ENCODE measurements around the gene LDLR.
"Not testable (repeated sequence)": the region's sequence is repeated elsewhere in the genome, so short reads cannot be mapped to it uniquely, and the experiment has no call there.

Gene LDLR

DNA sequence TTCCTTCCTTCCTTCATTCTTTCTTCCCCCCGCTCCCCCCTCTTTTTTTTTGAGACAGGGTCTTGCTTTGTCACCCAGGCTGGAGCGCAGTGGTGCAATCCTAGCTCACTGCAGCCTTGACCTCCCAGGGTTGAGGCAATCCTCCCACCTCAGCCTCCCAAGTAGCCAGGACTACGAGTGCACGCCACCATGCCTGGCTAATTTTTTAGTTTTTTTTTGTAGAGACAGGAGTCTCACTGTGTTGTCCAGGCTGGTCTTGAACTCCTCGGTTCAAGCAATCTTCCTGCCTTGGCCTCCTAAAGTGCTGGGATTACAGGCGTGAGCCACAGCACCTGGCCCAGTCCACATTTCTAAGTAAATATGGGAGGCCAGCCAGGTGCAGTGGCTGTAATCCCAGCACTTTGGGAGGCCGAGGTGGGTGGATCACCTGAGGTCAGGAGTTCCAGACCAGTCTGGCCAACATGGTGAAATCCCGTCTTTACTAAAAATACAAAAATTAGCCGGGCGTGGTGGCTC, 50.8 kb downstream of the LDLR start:
- peak overlapping the region; percentile 30 for H3K27ac Mint-ChIP-seq (ENCODE audit: low read depth)
- not testable (repeated sequence) for H3K9me3 Mint-ChIP-seq; H3K36me3 Mint-ChIP-seq (ENCODE audit: insufficient read depth); DNase-seq (ENCODE audit: low spot score in 2 of 2); ATAC-seq (replicated peaks; ENCODE audit: extremely low read depth, poor library complexity, severe bottlenecking); H3K4me1 Mint-ChIP-seq; H3K27me3 Mint-ChIP-seq; H3K4me3 Mint-ChIP-seq

DNA sequence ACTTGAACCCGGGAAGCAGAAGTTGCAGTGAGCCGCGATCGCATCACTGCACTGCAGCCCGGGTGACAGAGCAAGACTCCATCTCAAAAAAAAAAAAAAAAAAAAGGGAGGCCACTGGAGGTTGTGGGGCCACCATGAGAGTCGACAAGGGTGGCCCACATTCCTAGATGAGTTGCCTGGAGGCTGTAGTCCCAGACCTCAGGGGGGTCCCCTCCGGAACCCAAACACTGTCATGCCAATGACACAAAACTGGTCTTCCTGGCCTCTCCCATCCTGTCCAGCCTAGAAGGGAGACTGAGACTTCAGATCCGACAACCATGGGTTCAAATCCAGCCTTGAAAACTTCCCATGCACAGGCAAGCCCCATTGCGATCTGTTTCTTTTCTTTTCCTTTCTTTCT, 51.6 kb downstream of the LDLR start:
- Mint-ChIP-seq H3K27me3 (no peaks in the 10 kb centered on the region), H3K4me3 (no peak overlapping the region), H3K4me1 (peaks cover 8% of the 10 kb centered on the region), H3K9me3 (no peaks in the 10 kb centered on the region), H3K27ac (ENCODE audit: low read depth) (no peak overlapping the region), H3K36me3 (ENCODE audit: insufficient read depth) (no peaks in the 10 kb centered on the region)
- ATAC-seq (replicated peaks; ENCODE audit: extremely low read depth, poor library complexity, severe bottlenecking) (no peak), DNase-seq (ENCODE audit: low spot score in 2 of 2) (no peak)

DNA sequence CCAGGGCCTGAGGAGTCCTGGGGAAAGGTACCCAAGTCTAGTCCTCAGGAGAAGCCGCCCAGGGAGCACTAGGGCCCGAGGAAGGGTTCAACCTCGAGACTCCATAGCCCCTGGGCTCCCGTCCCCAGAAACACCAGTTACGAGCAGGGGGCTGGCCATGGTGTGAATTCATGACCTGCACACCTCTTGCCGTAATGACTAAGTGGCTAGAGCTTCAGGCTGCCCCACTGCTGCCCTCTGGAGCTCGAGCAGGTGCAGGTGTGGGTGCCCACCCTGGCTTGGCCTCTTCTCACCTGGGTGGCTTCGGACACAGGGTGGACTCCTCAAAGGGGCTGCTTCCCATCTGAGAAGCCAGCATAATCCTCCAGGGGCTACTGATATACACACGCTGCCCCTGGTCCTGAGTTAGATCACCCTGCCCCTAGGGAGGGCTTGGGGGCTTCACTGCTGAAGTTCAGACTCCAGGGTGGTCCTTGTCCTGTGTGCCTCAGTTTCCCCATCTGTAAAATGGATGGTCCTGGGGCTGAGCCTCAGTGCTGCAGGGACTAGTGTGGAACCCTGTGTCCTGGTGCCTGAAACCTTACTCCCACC, 52.8 kb downstream of the LDLR start:
- ATAC-seq (replicated peaks; ENCODE audit: extremely low read depth, poor library complexity, severe bottlenecking) (no peak), DNase-seq (ENCODE audit: low spot score in 2 of 2) (no peak)
- Mint-ChIP-seq H3K36me3 (ENCODE audit: insufficient read depth) (no peaks in the 10 kb centered on the region), H3K27me3 (no peaks in the 10 kb centered on the region), H3K9me3 (no peaks in the 10 kb centered on the region), H3K27ac (ENCODE audit: low read depth) (no peak overlapping the region), H3K4me3 (no peak overlapping the region), H3K4me1 (peaks cover 8% of the 10 kb centered on the region)

DNA sequence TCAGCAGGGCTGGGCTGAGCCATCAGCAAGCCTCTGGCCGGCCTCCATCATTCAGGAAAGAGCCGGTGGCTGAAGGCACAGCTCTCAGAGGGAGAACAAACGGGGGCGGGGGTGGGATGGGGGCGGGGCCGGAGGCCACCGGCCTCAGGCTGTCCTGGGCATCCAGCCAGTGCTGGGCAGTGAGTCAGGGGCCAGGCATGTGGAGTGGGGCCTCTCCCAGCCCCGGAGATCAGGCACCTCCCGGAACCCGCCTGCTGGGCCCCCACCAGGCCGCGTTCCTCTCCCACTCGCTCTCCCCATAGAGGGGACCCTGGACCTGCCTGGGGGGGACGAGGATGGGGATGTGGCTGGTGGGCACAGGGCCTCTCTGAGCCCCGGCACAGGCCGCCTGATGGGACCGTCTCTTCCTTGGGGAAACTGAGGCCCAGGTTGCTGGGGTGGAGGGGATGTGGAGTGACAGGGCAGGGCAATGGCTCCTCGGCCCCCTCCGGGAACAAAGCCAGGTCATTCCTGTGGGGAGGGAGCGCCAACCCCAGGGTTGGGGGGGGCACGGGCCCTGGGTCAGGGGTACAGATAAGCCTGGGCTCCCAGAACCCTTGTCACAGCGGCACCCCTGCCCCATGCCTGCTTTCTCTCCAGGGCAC, 53.4 kb downstream of the LDLR start:
- Mint-ChIP-seq H3K4me3 (no peak overlapping the region), H3K36me3 (ENCODE audit: insufficient read depth) (no peaks in the 10 kb centered on the region), H3K9me3 (no peaks in the 10 kb centered on the region), H3K27me3 (no peaks in the 10 kb centered on the region), H3K27ac (ENCODE audit: low read depth) (no peak overlapping the region), H3K4me1 (peaks cover 6% of the 10 kb centered on the region)
- no peak for ATAC-seq (replicated peaks; ENCODE audit: extremely low read depth, poor library complexity, severe bottlenecking)
- DNase-seq (ENCODE audit: low spot score in 2 of 2): no peak

DNA sequence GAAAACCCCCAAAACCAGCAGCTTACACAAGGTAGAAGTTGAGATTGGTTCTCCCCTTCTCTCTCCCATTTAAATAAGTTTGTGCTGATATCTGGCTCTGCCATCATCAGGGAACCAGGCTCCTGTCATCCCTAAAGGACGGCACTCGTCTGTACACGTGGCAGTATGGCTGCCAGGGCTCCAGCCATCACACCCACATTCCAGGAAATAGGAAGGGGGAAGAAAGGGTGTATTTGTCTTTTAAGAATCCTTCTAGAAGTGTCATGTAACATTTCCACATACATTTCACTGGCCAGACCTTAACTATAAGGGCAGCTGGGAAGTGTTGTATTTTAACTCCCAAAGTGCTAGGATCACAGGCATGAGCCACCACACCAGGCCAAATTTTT, 56.3 kb downstream of the LDLR start:
- Mint-ChIP-seq H3K4me1 (no peaks in the 10 kb centered on the region), H3K36me3 (ENCODE audit: insufficient read depth) (peaks cover 3% of the 10 kb centered on the region), H3K27ac (ENCODE audit: low read depth) (no peak overlapping the region), H3K4me3 (no peak overlapping the region), H3K27me3 (no peaks in the 10 kb centered on the region), H3K9me3 (no peaks in the 10 kb centered on the region)
- DNase-seq (ENCODE audit: low spot score in 2 of 2): no peak
- ATAC-seq (replicated peaks; ENCODE audit: extremely low read depth, poor library complexity, severe bottlenecking): no peak

DNA sequence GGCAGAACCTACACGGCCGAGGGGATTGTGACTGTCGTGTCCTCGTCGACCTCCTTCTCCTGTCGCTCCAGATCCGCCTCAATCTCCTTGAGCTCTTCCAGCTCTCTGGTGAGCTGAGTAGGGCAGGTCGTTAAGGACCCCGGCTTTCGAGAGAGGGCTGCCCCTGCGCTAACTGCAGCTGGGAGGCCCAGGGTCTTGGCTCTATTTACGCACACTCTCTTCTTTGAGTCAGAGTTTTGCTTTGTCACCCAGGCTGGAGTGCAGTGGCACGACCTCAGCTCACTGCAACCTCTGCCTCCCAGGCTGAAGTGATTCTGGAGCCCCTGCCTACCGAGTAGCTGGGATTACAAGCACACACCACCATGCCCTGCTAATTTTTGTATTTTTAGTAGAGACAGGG, 58.7 kb downstream of the LDLR start:
- DNase-seq (ENCODE audit: low spot score in 2 of 2): no peak
- peaks cover 3% of the 10 kb centered on the region for H3K36me3 Mint-ChIP-seq (ENCODE audit: insufficient read depth)
- no peaks in the 10 kb centered on the region for H3K27me3 Mint-ChIP-seq
- H3K27ac Mint-ChIP-seq (ENCODE audit: low read depth): no peak overlapping the region
- no peak overlapping the region for H3K4me3 Mint-ChIP-seq
- H3K4me1 Mint-ChIP-seq: no peaks in the 10 kb centered on the region
- H3K9me3 Mint-ChIP-seq: no peaks in the 10 kb centered on the region
- no peak for ATAC-seq (replicated peaks; ENCODE audit: extremely low read depth, poor library complexity, severe bottlenecking)

DNA sequence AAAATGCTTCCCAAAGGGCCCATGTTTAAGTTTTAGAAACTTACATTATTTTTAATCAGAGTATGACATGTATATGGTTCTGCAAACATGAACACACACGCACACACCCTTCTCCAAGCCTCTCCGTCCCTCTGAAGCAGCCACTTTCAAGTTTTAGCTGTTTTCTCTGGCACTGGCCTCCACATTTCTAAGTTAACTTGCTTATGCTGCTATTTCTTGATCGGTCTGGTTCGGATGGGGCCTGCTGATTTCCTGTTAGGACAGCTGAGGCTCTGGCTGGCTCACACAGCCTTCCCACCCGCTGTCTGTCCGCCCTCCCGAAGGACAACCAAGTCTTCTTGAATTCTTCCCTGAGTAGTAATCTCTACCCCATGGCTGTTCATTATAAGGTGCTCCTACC, 61.9 kb downstream of the LDLR start:
- DNase-seq (ENCODE audit: low spot score in 2 of 2): no peak
- Mint-ChIP-seq H3K9me3 (no peaks in the 10 kb centered on the region), H3K4me3 (no peak overlapping the region), H3K27me3 (no peaks in the 10 kb centered on the region), H3K4me1 (peaks cover 14% of the 10 kb centered on the region), H3K36me3 (ENCODE audit: insufficient read depth) (peaks cover 8% of the 10 kb centered on the region), H3K27ac (ENCODE audit: low read depth) (no peak overlapping the region)
- ATAC-seq (replicated peaks; ENCODE audit: extremely low read depth, poor library complexity, severe bottlenecking): no peak

DNA sequence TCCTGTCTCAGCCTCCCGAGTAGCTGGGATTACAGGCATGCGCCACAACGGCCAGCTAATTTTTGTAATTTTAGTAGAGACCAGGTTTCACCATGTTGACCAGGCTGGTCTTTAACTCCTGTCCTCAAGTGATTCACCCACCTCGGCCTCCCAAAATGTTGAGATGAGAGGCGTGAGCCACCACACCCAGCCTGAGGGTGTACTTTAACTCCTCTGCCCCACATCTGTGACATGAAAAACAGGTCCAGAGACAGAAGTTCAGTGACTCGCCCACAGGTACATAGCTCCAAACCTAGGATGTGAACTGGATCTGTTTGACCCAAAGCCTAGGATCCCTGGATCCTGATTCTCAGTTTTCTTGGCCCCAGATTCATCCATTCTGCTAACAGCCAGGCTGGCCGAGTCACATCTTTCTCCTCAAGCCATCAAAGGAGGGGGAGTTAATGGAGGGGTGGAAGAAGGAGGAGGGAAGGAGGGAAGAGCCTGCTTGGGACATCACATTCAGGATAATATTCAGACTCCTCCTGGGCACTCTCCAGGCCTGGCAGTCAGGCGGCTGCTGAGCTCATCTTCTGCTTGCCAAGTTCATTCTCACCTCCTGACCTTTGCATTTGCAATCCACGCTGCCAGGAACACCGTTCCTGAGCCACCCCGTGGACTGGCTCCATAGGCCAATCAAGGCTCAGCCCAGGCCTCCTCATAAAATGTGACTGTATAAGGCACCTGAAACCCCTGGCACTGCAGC, 63.2 kb downstream of the LDLR start:
- no peaks in the 10 kb centered on the region for H3K9me3 Mint-ChIP-seq
- peaks cover 8% of the 10 kb centered on the region for H3K36me3 Mint-ChIP-seq (ENCODE audit: insufficient read depth)
- peaks cover 14% of the 10 kb centered on the region for H3K4me1 Mint-ChIP-seq
- ATAC-seq (replicated peaks; ENCODE audit: extremely low read depth, poor library complexity, severe bottlenecking) (no peak), DNase-seq (ENCODE audit: low spot score in 2 of 2) (no peak)
- no peak overlapping the region for H3K4me3 Mint-ChIP-seq
- no peak overlapping the region for H3K27ac Mint-ChIP-seq (ENCODE audit: low read depth)
- H3K27me3 Mint-ChIP-seq: no peaks in the 10 kb centered on the region

DNA sequence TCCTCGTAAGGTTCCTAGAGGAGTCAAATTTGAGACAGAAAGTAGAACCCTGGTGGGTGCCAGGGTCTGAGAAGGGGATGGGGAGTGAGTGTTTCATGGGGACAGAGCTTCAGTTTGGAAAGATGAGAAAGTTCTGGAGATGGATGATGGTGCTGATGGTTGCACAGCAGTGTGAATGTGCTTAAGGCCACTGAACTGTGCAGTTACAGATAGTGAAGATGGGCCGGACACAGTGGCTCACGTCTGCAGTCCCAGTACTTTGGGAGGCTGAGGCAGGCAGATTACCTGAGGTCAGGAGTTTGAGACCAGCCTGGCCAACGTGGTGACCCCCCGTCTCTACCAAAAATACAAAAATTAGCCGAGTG, 65.4 kb downstream of the LDLR start:
- Mint-ChIP-seq H3K4me3 (peak overlapping the region; percentile 71), H3K4me1 (peaks cover 14% of the 10 kb centered on the region), H3K36me3 (ENCODE audit: insufficient read depth) (peaks cover 5% of the 10 kb centered on the region), H3K27me3 (no peaks in the 10 kb centered on the region), H3K27ac (ENCODE audit: low read depth) (peak overlapping the region; percentile 67), H3K9me3 (no peaks in the 10 kb centered on the region)
- DNase-seq (ENCODE audit: low spot score in 2 of 2) (no peak), ATAC-seq (replicated peaks; ENCODE audit: extremely low read depth, poor library complexity, severe bottlenecking) (no peak)

DNA sequence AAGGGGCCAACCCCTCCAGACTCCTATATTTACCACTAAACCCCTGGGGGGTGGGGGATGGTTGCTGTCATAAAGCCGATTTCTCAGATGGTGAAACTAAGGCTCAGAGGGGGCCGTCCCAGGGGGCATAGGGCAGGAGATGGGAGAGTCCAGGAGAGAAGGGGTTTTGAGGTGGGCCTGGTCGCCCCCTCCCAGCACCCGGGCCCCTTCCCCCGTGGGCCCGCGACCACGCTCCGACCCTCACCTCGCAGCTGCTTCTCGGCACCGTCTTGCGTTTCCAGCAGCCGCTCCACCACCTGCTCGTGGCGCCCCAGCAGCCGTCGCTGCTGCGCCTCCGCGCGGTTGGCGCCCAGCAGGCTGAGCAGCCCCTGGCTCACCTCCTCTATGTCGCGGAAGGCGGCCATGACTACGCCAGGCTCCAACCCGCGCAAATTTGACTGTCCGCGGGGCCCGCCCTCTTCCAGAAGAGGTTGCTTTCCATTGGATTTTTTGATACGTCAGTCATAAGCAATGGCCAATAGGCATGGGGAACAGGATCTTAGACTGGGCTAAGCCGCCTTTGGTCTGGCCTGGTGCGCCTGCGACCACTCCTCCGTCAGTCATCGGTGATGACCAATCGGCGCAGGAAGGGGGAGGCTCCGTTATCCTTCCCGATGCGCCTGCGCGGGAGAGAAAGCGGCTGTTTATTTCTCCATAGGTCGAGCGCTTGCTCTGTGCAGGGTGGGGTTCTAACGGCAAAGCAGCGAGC, 66.3 kb downstream of the LDLR start, which contains the start of gene SPC24:
Gene SPC24, minus strand, starts transcription at position 410 of the 748 bp plus-strand sequence. Its CDS starts 6 bp downstream, at position 404.
- Mint-ChIP-seq H3K27ac (ENCODE audit: low read depth) (peak within 1 kb of the TSS; percentile 79), H3K9me3 (no peaks in the 10 kb centered on the region), H3K4me1 (peaks cover 14% of the 10 kb centered on the region), H3K4me3 (peak within 1 kb of the TSS; percentile 71), H3K36me3 (ENCODE audit: insufficient read depth) (peaks cover 5% of the 10 kb centered on the region), H3K27me3 (no peaks in the 10 kb centered on the region)
- DNase-seq (ENCODE audit: low spot score in 2 of 2) (peak; percentile 74 to 89), ATAC-seq (replicated peaks; ENCODE audit: extremely low read depth, poor library complexity, severe bottlenecking) (peak; percentile 97)

DNA sequence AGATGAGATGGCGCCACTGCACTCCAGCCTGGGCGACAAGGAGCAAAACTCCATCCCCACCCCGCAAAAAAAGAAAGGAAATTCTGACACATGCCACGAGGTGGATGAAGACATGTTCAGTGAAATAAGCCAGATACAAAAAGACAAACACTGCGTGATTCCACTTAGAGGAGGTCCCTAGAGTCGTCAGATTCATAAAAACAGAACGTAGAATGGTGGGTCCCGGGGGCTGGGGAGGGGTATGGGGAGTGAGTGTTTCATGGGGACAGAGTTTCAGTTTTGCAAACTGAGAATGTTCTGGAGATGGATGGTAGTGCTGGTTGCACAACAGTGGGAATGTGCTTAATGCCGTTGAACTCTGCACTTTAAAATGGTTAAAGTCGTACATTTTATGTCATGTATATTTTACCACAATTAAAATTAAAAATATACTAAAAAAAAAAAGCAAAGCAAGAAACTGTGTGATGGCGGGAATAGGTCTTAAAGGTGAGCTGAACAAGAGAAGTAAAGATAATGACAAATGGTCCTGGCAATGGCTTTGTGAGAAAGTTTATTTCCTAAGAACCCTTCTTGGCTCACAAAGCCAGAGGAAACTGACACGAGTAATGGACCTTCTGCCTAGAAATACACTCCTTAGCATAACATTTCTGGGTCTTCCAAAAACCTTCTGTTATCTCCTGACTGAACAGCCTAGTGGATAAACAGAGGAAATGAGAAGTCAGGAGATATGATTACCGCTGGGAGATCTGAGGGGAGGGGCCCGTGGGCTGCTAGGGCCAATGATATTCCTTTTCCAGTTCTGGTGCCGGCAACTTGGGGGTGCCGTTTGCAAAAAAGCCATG, 70.6 kb downstream of the LDLR start:
- no peak overlapping the region for H3K4me3 Mint-ChIP-seq
- peaks cover 4% of the 10 kb centered on the region for H3K36me3 Mint-ChIP-seq (ENCODE audit: insufficient read depth)
- no peak overlapping the region for H3K27ac Mint-ChIP-seq (ENCODE audit: low read depth)
- no peaks in the 10 kb centered on the region for H3K9me3 Mint-ChIP-seq
- no peak for DNase-seq (ENCODE audit: low spot score in 2 of 2)
- no peak for ATAC-seq (replicated peaks; ENCODE audit: extremely low read depth, poor library complexity, severe bottlenecking)
- H3K4me1 Mint-ChIP-seq: peaks cover 7% of the 10 kb centered on the region
- H3K27me3 Mint-ChIP-seq: no peaks in the 10 kb centered on the region

DNA sequence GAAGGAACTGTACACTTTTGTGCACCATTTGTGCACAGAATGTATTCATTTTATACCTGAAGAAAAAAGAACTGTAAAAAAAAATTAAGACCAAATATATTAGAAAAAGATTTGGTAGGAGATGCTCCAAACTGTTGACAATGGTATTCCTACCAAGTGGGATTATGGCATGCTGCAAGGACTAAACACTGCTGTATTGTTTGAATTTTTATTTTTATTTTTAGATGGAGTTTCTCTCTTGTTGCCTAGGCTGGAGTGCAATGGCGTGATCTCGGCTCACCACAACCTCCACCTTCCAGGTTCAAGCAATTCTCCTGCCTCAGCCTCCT, 71.1 kb downstream of the LDLR start:
- not testable (repeated sequence) for H3K36me3 Mint-ChIP-seq (ENCODE audit: insufficient read depth); ATAC-seq (replicated peaks; ENCODE audit: extremely low read depth, poor library complexity, severe bottlenecking); H3K9me3 Mint-ChIP-seq; H3K27me3 Mint-ChIP-seq; H3K27ac Mint-ChIP-seq (ENCODE audit: low read depth); H3K4me1 Mint-ChIP-seq; H3K4me3 Mint-ChIP-seq; DNase-seq (ENCODE audit: low spot score in 2 of 2)
